HG03460 (cell line): ENCODE results near the gene SPINK5.
A peak's percentile ranks its signal among the peaks of the same experiment; 100 is the strongest.

Source experiments
- ATAC-seq: cut with Tn5 transposase; IDR thresholded peaks from one replicate; pipeline ENCODE4 v1.9.1; 2021; ENCODE audit not compliant: unreplicated experiment

Gene SPINK5

DNA sequence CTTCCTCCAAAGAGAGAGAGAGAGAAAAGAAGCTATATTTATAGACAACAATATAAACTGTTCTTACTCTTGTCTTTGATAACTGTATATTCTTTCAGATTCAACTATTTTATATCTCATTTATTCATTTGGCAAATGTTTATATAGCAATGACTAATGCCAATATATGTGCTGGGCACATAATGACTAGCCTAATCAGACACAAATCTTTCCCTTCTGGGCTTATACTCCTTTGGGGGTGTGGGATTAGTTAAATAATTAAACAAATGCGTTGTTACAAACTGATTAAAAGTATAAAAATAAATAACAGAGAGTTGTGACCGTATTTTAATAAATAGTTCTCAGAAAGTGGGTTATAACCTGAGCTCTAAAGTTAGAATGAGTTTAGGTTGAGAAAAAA is 108.6 kb downstream of the SPINK5 start:
- ATAC-seq = no peak

DNA sequence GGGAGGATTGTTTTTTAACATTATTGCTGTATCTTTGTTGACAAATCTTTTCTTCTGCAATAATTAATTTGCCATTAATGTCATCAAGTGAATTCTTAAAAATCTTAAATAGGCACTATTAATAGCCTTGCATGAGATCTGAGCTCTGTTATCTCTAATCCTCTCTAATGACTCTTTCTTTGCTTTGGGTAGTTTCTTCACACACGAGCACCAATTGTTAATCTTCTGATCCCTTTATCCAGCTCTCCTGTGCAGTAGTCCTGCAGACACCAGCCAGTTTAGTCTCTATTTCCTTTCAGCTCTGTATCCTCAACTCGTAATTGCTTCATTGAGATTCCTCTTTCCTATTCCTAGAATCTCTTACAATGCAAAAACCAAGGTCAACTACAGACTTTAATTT is 112.7 kb downstream of the SPINK5 start:
- no peak for ATAC-seq

DNA sequence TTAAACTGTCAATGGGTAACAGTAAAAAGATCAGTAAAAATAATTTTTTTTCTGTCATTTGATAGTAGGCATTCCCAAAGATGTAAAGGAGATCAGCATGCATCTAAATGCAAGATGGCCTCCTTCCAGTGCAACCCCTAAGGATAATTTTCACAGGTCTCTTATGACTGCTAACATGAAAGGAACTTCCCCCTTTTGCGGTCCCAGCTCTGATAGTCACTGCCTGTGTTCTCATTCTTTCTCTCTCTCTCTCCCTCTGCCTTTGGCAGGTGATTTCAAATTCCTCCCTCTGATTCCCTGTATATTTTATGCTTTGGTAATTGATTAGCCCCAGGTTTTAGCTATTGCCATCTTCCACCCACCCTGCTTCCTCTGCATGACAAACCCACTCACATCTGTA is 113.4 kb downstream of the SPINK5 start:
- ATAC-seq = no peak

DNA sequence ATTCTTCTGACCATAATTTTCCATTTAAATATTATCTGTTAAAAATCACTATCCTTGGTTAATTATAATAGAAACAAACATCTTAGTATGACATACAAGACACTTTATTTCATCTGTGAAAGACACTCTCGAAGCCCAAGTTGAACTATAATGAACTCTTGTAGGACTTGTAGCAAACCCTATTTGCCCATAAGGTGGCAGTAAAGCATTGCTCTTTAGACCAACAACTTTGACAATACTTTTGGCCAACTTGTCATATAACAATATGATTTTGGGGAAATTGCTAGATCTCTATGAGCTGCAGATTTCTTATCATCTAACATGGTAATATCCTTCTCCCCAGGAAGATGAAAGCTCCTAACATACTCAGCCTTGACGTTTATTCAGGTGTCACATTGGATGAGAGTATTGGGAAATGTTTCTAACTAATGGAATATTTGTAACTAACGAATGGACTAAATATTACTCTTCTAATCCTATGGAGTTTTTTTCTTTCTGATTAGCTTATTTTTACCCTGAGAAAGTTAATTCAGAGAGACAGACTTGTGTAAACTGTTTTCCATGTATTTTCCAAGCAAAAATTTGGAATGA is 115.5 kb downstream of the SPINK5 start:
- ATAC-seq = peak; percentile 85

DNA sequence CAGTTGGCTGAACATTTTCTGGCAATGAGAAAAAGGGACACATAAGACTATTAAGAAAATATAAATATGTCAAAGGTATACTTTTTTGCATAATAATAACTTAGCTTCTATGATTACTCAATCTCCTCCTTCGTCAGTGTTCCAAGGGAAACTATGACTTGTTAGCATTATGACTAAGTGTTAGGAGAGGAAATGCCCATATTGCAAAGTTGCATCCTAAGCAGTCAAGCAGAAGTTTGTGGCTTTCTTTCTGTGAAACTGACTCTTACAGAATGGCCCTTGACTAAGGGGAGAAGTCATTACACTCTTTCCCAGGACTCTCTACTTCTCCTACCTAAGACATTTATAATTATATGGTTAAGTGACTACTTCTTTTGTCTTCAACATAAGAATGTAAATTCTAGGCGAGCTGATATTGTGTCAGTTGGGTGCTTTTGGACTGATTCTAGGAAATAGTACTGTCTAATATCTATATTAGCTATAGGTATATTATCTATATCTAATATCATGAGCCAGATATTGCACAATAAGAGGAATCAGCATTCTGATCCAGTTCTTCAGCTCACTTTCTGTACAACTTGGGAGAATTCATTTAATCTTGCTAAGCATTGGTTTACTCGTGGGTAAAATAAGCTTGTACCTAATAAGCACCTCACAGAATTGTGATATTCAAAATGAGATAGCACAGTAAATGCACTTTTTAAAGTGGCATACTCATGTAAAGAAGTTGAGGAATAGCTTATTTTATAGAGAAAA is 122.6 kb downstream of the SPINK5 start:
- ATAC-seq = peak; percentile 59
